Activated CD4-positive, alpha-beta T cell treated with anti-CD3 and anti-CD28 coated beads, Interleukin-10, Interleukin-2, amounts not matched to agents 100 ng/mL and 50 ng/mL, durations not matched to agents 16 hours and 8 hours (primary cell): ENCODE measurements around the gene CREB5.

ENCODE experiments used
- DNase-seq: peaks from one replicate; pipeline ENCODE4 v3.0.0-alpha.2; 2020

CREB5 gene

DNA sequence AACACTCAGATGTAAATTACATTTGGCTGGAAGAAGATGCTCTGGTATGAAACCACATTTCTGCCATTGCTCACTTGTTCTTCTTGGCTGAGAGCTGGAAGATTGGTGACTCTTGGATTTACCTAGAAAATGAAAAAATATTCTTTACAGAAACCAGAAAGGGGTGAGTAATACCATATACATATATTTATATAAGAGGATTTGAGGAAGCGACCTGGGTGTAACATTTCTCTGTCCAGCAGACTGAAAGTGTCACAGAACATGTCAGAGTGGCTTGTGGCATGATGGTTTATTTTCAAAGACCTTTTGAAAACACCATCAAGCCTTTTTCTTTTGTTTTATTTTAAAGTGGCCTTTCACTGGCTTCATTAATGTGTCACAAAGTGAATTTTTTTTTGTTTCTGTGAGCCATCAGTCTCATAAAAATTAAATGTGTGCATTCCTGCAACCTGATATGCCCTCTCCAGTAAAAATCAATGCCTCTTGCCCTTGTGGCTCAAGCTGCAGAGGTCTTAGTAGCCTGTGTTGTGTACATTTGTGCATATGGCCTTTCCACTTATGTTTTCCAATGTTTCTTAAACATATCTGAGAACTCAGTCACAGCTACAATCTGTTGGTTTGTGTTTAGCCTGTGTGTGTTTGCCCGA, 23.5 kb downstream of the CREB5 start:
- no peak for DNase-seq

DNA sequence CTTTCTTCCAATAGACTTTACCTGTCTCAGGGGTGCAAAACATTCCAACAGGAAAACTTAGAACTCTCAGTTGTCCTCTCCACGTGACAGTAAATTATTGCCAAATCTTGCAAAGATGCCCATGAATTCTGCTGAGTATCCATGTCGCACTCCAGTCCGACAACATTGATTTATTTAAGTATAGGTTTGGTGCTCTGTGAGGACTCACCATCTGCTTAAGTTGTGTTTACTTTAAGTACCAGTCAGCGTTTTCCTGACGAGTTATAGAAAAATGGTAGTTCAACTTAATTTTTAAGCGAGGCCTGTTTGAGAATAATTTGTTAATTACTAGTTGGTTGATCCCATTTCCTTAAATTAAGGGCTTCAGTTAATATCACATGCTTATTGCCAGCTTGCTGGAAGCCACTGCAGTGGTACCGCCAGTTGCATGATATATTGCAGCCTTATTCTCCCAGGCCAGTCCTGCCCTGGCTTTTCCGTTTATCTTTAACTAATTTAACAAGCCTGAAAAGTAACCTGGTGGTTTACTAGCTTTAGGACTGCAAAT, 27.8 kb downstream of the CREB5 start:
- DNase-seq, result no peak

GRCh38 chr7:28442540-28443420, 30.5 kb downstream of the CREB5 start:
- peak; percentile 59 for DNase-seq

GRCh38 chr7:28446131-28446530, 33.8 kb downstream of the CREB5 start:
- DNase-seq, result no peak

DNA sequence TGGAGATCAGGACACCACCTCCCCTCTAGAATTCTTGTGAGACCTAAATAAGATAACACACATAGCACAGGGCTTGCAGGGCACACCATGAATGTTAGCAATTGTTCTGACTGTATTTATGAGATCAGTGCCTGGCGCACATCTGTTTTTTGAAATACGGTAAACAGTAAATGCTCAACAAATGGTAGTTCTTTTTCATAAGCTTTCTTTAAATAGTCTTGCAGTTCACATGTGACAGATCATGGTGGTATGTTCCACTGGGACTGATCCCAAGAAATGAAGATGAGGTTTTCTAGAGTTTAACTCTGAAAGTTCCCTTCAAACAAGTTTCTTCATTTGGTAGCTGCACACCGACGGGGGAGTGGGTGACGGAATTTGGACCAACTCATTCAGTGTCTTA, 34.8 kb downstream of the CREB5 start:
- DNase-seq, result no peak

GRCh38 chr7:28448708-28449107, 36.4 kb downstream of the CREB5 start:
- DNase-seq, result no peak

DNA sequence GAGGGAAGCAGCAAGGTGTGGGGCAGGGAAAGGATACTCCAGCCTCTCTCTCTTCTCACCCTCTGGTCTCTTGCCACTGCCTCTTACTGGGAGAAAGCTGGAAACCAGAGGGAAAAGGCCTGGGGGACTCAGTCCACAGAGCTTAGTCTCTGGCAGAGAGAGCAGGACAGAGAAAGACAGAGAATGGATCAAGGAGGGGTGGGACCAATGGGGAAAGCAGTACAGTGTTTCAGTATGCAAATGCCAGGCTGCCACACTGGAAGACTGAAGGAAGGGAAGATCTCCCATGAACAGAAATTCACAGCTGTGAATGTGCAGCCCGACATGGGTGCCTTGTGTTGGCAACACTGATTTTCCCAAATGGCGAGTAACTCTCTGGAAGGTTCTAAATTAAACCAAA, 40.4 kb downstream of the CREB5 start:
- DNase-seq, result no peak

DNA sequence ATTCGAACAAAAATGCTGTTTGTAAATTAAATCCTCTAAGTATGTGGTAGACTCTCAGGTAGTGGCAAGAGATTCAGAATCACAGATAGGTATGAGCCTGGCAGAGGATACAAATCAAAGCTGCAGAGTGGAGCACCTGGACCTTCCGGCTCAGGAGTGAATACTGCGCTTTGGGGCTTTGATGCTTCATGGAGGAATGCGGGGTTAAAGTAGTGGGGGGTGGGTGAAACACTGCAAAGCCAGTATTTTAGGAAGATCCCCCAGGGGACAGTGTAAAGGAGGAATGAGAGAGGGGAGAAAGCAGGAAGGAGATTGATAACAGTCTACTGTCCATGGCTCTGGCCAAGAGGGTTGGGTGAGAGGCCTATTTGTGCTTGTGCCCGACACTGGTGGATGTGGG, 43.2 kb downstream of the CREB5 start:
- DNase-seq, result no peak

- DNase-seq, result no peak
Measured at GRCh38 chr7:28456044-28456443, 43.7 kb downstream of the CREB5 start.

GRCh38 chr7:28458732-28459131, 46.4 kb downstream of the CREB5 start:
- DNase-seq, result no peak

DNA sequence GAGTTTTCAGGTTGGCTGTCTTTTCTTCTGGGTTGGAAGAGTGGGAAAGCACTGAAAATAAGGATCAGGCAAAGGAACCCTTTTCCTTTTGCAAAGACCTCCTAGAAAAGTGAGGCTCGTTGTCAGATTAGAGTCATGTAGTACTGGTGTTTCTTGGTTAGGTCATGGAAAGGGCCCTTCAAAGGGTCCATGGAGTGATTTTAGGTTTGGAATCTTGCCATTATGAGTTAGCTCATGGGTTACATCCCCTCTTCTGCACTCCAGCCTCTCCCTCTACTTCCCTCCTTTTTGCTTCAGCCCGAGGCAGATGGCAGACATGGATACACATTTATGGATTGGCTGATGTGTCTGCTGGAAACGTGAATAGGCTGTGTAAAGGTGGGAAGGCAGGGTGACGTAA, 47.0 kb downstream of the CREB5 start:
- DNase-seq, result no peak

GRCh38 chr7:28465697-28466096, 53.4 kb downstream of the CREB5 start:
- no peak for DNase-seq

GRCh38 chr7:28466341-28466740, 54.0 kb downstream of the CREB5 start:
- DNase-seq, result no peak

DNA sequence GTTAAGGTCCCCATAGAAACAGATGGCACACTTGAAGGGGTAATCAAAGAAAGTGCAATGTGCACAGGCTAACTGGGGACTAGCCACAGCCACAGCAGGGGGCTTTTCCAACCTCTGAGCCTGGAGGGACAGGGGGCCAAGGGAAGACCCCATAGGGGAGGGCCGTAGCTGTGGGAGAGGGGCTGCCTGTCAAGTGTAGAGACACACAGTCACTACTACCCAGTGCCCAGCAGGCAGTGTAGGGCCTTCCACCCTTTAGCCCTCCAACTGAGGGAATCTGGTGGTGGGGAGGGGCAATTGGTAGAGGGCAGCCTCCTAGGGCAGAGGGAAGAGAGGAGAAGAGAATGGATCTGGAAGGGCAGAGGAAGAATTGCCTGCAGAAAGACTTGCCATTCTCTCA, 54.6 kb downstream of the CREB5 start:
- DNase-seq, result no peak

DNA sequence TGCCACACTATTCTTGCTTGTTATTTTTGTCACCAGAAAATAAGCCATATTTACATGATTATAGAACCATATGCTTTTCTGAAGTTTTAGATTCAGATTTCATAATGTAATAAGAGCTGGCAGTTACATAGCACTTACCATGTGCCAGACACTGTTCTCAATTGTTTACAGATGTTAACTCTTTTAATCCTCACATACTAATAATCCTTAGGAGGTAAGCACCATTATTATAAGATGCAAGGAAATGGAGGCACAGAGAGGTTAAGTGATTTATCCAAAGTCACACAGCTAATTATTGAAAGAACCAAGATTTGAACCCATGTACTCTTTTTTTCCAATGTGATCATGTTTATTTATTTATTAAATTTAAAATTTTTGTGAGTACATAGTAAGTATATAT, 57.2 kb downstream of the CREB5 start:
- no peak for DNase-seq

DNA sequence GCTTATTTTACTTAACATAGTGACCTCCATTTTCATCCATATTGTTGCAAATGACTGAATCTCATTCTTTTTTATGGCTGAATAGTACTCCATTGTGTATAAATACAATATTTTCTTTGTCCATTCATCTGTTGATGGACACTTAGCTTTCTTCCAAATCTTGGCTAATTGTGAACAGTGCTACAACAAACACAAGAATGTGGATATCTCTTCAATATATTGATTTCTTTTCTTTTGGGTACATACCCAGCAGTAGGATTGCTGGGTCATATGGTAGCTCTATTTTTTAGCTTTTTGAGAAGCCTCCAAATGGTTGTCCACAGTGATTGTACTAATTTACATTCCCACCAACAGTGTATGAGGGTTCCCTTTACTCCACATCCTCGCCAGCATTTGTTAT, 58.0 kb downstream of the CREB5 start:
- no peak for DNase-seq

GRCh38 chr7:28472332-28472731, 60.0 kb downstream of the CREB5 start:
- DNase-seq, result no peak

- DNase-seq, result no peak
Measured at GRCh38 chr7:28473571-28474281, 61.4 kb downstream of the CREB5 start.

DNA sequence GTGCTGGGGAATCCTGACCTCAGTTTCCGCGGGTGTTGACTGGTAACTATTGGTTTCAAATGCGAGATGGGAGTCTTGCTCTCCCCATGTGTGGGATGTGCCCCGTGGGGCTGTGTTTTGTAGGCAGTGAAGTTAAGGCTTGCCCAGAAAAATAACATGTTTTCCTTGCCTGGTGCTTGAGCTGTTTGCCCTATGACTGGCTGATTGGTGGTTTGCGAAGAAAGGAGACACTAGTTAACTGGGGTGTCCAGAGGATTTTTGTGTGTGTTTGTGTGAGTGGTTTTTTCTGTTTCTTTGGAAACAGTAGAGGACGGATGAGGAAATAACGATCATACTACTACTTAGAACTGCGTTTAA, 61.9 kb downstream of the CREB5 start:
- DNase-seq, result no peak

- DNase-seq, result no peak
Measured at GRCh38 chr7:28474640-28475039, 62.3 kb downstream of the CREB5 start.

- no peak for DNase-seq
Measured at GRCh38 chr7:28477041-28477442, 64.7 kb downstream of the CREB5 start.

DNA sequence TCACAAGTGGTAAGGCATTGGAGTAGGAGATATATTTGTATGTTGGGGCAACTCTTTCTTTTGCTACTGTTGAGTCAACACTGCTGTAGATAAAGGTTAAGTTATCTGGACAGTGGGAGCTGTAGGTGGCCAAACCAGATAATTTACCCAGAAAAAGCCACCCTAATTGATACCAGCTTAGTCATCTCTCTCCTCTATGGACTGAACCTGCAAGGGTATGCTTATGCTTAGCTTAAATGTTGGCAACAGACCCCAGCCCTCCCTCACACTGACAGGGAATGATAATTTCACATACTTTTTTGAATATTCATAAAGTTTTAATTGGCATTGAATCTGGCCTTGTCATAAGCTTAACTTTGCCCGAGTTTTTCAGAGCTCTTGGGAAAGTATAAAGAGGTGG, 66.3 kb downstream of the CREB5 start:
- DNase-seq, result no peak

GRCh38 chr7:28479507-28479947, 67.2 kb downstream of the CREB5 start:
- DNase-seq, result no peak

DNA sequence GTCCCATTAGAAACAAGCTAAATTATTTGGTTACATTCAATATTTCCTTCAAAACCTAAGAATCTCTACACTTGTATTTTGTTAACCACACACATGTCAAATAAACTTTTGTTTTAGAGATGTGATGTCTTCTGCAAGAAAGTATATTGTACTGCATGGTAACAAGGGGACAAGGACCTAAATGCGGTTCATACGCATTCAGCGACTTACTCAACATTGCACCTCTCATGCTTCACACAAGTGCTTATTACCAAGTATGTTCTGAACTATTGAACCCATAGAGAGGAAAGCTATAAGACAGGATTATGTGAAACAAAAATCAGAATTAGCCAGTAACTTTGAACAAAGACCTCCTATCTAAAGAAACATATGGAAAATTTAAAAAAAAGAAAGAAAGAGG, 68.3 kb downstream of the CREB5 start:
- DNase-seq, result no peak
